ENCODE data around the gene TNFRSF12A. TPM values are rescaled to one million over a fixed set of nuclear protein-coding genes. Genes with fewer than 3 reads are reported as not detected.

The TNFRSF12A gene
- total and polyA plus RNA-seq, 2 of the 13 experiments (the other 11 are each of a cell fraction or from before 2014, with no cell fraction given) = 61.9 to 66.0 TPM

- TF ChIP-seq ZNF407 (CRISPR knock-in tag; IDR thresholded peaks at IDR 0.05; ENCODE audit: not compliant biosample characterization) (no peak), ZC3H4 (CRISPR knock-in tag; IDR thresholded peaks at IDR 0.05; ENCODE audit: borderline replicate concordance) (no peak), ZBTB14 (CRISPR knock-in tag; IDR thresholded peaks at IDR 0.05) (peak; percentile 96), AKNA (CRISPR knock-in tag; IDR thresholded peaks at IDR 0.05; ENCODE audit: borderline replicate concordance) (0 out of 2 replicates have a peak, but pooled peaks have one; percentile 50), TBL1XR1 (IDR thresholded peaks at IDR 0.05; ENCODE audit: borderline replicate concordance, low read length, partially characterized antibody) (no peak), MAF1 (CRISPR knock-in tag; IDR thresholded peaks at IDR 0.05; ENCODE audit: borderline replicate concordance) (0 out of 2 replicates have a peak, but pooled peaks have one; percentile 35), TAF15 (IDR thresholded peaks at IDR 0.05; ENCODE audit: low read depth, low read length, poor library complexity, severe bottlenecking) (no peak), ZNF3 (CRISPR knock-in tag; IDR thresholded peaks at IDR 0.05) (no peak), ZNF343 (CRISPR knock-in tag; IDR thresholded peaks at IDR 0.05) (peak; percentile 85), ZSCAN12 (CRISPR knock-in tag; IDR thresholded peaks at IDR 0.05) (no peak), HNF4G (IDR thresholded peaks at IDR 0.05; ENCODE audit: borderline replicate concordance, low read depth, low read length) (no peak), HNF4G (CRISPR knock-in tag; IDR thresholded peaks at IDR 0.05; ENCODE audit: borderline replicate concordance, low read depth) (0 out of 2 replicates have a peak, but pooled peaks have one; percentile 10), MYNN (CRISPR knock-in tag; IDR thresholded peaks at IDR 0.05; ENCODE audit: low read depth) (no peak)
These were observed 39.7 kb upstream of the TNFRSF12A start, which contains the start of gene PKMYT1 (continued) for GRCh38 chr16:2980227-2981176.

Data from HepG2 (cell line).